DND-41 (cell line): Measurements from ENCODE around the gene CD37.

Experiments
- EZH2 ChIP-seq: IDR thresholded peaks from 3 replicates; pipeline ENCODE4 v1.6.1; 2012; ENCODE audit warnings: borderline replicate concordance, low read depth, mild to moderate bottlenecking, moderate library complexity, low read length, inconsistent platforms; ENCODE audit not compliant: severe bottlenecking
- TF ChIP-seq, protein P1 (sequence below): IDR thresholded peaks from 2 replicates; pipeline ENCODE4 v1.5.1; 2012; ENCODE audit warnings: borderline replicate concordance, low read length, moderate library complexity, mild to moderate bottlenecking; ENCODE audit not compliant: poor library complexity, severe bottlenecking; ENCODE audit errors: extremely low read depth

DNA sequence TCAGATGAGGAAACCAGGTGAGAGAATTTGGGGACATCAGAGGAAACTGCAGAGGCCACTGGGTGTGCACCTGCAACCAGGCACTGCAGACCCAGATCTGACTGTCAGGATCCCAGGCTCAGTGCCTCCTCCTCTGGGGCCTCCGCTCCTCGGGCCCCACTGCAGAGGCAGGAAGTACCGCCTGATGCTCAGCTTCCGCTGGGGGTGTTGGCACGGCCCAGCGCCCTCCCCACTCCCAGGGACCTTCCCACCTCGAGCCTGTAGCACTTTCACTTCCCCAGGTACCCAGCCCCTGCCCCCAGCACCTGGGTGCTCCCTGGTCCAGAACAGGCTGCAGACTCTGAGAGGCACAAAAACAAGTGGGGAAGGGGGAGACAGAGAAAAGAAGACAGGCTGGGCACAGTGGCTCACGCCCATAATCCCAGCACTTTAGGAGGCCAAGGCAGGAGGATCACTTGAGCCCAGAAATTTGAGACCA lies 1.4 kb upstream of the CD37 start:
- TF ChIP-seq, protein P1, sequence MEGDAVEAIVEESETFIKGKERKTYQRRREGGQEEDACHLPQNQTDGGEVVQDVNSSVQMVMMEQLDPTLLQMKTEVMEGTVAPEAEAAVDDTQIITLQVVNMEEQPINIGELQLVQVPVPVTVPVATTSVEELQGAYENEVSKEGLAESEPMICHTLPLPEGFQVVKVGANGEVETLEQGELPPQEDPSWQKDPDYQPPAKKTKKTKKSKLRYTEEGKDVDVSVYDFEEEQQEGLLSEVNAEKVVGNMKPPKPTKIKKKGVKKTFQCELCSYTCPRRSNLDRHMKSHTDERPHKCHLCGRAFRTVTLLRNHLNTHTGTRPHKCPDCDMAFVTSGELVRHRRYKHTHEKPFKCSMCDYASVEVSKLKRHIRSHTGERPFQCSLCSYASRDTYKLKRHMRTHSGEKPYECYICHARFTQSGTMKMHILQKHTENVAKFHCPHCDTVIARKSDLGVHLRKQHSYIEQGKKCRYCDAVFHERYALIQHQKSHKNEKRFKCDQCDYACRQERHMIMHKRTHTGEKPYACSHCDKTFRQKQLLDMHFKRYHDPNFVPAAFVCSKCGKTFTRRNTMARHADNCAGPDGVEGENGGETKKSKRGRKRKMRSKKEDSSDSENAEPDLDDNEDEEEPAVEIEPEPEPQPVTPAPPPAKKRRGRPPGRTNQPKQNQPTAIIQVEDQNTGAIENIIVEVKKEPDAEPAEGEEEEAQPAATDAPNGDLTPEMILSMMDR, result no peak
- no peak for TF ChIP-seq EZH2
